Gastrocnemius medialis (tissue), 4 donors: ENCODE data around the gene HTR1E. TPM values are rescaled to one million over a fixed set of nuclear protein-coding genes. Genes with fewer than 3 reads are reported as not detected.
"Not testable (repeated sequence)": the region's sequence is repeated elsewhere in the genome, so short reads cannot be mapped to it uniquely, and the experiment has no call there.

Source experiments
- ATAC-seq, 2 donors: fragments of 150-250 bp; one replicate each; pipeline ENCODE4 v1.9.1; 2016
- DNase-seq, 2 donors: peaks; one replicate each; pipeline ENCODE4 v3.0.0-alpha.2; 2019
- H3K27ac ChIP-seq, 4 donors: fragments of 200-600 bp; sonication (generic); 1 replicate in 1 of 4; 2 replicates in 3 of 4; pipeline ENCODE4 v1.5.1; 2016 to 2018; ENCODE audit warnings: mild to moderate bottlenecking in 2 of 4, moderate library complexity in 1 of 4
- H3K27me3 ChIP-seq, 3 donors: fragments of 200-600 bp; sonication (generic) in 2 of 3; 1 replicate in 1 of 3; 2 replicates in 2 of 3; pipeline versions ENCODE4 v1.5.1 to v1.6.0; 2016 to 2019; ENCODE audit warnings: mild to moderate bottlenecking in 1 of 3, moderate library complexity in 1 of 3
- H3K36me3 ChIP-seq, 2 donors: fragments of 200-600 bp; sonication (generic) in 1 of 2; one replicate each; pipeline ENCODE4 v1.5.1; 2017 to 2018
- H3K4me1 ChIP-seq, 2 donors: fragments of 200-600 bp; sonication (generic) in 1 of 2; one replicate each; pipeline ENCODE4 v1.5.1; 2016 to 2017; ENCODE audit warnings: mild to moderate bottlenecking in 2 of 2
- H3K4me3 ChIP-seq, 4 donors: fragments of 200-600 bp; sonication (generic) in 3 of 4; 1 replicate in 1 of 4; 2 replicates in 3 of 4; pipeline ENCODE4 v1.5.1; 2016 to 2019; ENCODE audit warnings: mild to moderate bottlenecking in 2 of 4
- H3K9me3 ChIP-seq, 3 donors: fragments of 200-600 bp; sonication (generic) in 2 of 3; 1 replicate in 1 of 3; 2 replicates in 2 of 3; pipeline ENCODE4 v1.5.1; 2016 to 2019
- POLR2A ChIP-seq, 2 donors: fragments of 450-650 bp; IDR thresholded peaks; one replicate each; pipeline ENCODE4 v1.6.1; 2017; ENCODE audit warnings: antibody characterized with exemption in 2 of 2, mild to moderate bottlenecking in 2 of 2, moderate library complexity in 2 of 2
- in situ Hi-C, 4 donors: fragments of 200-750 bp; cut with MboI; loops; one replicate each; pipeline versions ENCODE4 v1.15.0 to v1.8.0; 2017; ENCODE audit warnings: low sequenced_read_pairs in 4 of 4
- intact Hi-C: fragments of 100-400 bp; cut with DNase I; formaldehyde crosslinking; loops from one replicate; pipeline ENCODE4 v1.15.1; 2023; ENCODE audit warnings: low total_unique reads
- total RNA-seq, 4 donors: library from RNA; depleted of rRNA; stranded (reverse); fragments of >200 nt; gene quantifications; one replicate each; pipeline versions ENCODE4 v1.1.0 to v1.2.3, GENCODE V29; 2016
- TF ChIP-seq, protein P1 (sequence below), 5 experiments: fragments of 450-650 bp in 3 of 5; fragments of 200-600 bp in 2 of 5; sonication (generic) in 2 of 5; IDR thresholded peaks in 4 of 5; conservative IDR thresholded peaks in 1 of 5; 1 replicate in 4 of 5; 2 replicates in 1 of 5; pipeline ENCODE4 v1.5.1; 2016 to 2019; ENCODE audit warnings: antibody characterized with exemption in 5 of 5, mild to moderate bottlenecking in 3 of 5, moderate library complexity in 3 of 5

HTR1E gene
- total RNA-seq, 4 donors from 2014 or later = not detected

DNA sequence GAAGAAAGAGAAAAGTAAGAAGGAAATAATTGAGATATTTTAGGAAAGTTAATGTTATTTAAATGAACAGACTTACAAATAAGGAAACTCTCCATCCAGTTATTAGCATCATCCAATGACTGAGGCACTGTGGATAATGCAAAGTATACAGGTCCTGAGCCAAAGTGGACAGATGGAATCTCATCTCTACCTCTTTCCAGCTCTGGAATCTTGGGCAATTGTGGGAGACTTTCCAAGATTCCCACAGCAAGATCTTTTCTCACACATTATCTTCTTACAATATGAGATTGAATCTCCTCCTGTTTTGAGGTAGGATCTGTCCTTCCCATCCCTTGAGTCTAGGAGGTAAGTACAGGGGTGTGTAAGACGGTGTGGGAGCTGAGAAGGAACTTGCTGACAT lies 28.9 kb downstream of the HTR1E start:
- no peak for ATAC-seq
- DNase-seq = no peak
- Histone ChIP-seq H3K27ac (no peak overlapping the region), H3K27me3 (no peaks in the 10 kb centered on the region), H3K4me1 (no peaks in the 10 kb centered on the region), H3K4me3 (no peak overlapping the region), H3K9me3 (no peaks in the 10 kb centered on the region), H3K36me3 (no peaks in the 10 kb centered on the region)
- intact Hi-C loops = no loop called here
- no peak for TF ChIP-seq POLR2A (IDR thresholded peaks at IDR 0.05)
- TF ChIP-seq, protein P1, sequence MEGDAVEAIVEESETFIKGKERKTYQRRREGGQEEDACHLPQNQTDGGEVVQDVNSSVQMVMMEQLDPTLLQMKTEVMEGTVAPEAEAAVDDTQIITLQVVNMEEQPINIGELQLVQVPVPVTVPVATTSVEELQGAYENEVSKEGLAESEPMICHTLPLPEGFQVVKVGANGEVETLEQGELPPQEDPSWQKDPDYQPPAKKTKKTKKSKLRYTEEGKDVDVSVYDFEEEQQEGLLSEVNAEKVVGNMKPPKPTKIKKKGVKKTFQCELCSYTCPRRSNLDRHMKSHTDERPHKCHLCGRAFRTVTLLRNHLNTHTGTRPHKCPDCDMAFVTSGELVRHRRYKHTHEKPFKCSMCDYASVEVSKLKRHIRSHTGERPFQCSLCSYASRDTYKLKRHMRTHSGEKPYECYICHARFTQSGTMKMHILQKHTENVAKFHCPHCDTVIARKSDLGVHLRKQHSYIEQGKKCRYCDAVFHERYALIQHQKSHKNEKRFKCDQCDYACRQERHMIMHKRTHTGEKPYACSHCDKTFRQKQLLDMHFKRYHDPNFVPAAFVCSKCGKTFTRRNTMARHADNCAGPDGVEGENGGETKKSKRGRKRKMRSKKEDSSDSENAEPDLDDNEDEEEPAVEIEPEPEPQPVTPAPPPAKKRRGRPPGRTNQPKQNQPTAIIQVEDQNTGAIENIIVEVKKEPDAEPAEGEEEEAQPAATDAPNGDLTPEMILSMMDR (IDR thresholded peaks at IDR 0.05 in 4 of 5, conservative IDR thresholded peaks at IDR 0.05 in 1 of 5) = no peak
- in situ Hi-C loops = no loop called here

DNA sequence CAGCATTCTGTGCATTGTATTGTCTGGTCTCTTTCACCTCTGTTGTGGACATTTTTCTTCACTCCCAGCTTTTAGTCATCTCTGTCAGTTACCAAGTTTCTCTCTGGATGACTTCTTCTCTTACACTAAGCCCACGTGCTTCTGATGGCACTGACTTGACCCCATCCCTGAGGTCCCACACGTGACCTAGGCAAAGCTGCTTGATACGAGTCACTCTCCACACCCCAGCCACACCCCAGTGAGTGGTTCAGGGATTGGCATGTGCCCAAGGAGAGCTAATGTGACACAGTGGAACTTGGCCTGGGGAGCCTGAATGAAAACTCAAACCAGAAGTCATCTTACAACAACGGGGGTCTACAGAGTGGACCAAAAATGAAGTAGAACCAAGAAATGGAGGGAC lies 32.2 kb downstream of the HTR1E start:
- H3K9me3 ChIP-seq = no peaks in the 10 kb centered on the region
- no peak overlapping the region for H3K27ac ChIP-seq
- in situ Hi-C loops (no loop called here), intact Hi-C loops (no loop called here)
- no peak overlapping the region for H3K4me3 ChIP-seq
- H3K36me3 ChIP-seq = no peaks in the 10 kb centered on the region
- DNase-seq (no peak), ATAC-seq (no peak)
- no peak for TF ChIP-seq POLR2A (IDR thresholded peaks at IDR 0.05)
- TF ChIP-seq, protein P1 (IDR thresholded peaks at IDR 0.05 in 4 of 5, conservative IDR thresholded peaks at IDR 0.05 in 1 of 5) = no peak
- H3K4me1 ChIP-seq = no peaks in the 10 kb centered on the region
- H3K27me3 ChIP-seq = no peaks in the 10 kb centered on the region

- Histone ChIP-seq H3K4me1 (no peaks in the 10 kb centered on the region), H3K27ac (no peak overlapping the region), H3K27me3 (no peaks in the 10 kb centered on the region), H3K9me3 (no peaks in the 10 kb centered on the region), H3K4me3 (no peak overlapping the region), H3K36me3 (no peaks in the 10 kb centered on the region)
- intact Hi-C loops (no loop called here), in situ Hi-C loops (no loop called here)
- no peak for DNase-seq
- ATAC-seq = no peak
- TF ChIP-seq, protein P1 (IDR thresholded peaks at IDR 0.05 in 4 of 5, conservative IDR thresholded peaks at IDR 0.05 in 1 of 5) = no peak
- TF ChIP-seq POLR2A (IDR thresholded peaks at IDR 0.05) = no peak
Measured at GRCh38 chr6:86973088-86973487, 35.8 kb downstream of the HTR1E start.

DNA sequence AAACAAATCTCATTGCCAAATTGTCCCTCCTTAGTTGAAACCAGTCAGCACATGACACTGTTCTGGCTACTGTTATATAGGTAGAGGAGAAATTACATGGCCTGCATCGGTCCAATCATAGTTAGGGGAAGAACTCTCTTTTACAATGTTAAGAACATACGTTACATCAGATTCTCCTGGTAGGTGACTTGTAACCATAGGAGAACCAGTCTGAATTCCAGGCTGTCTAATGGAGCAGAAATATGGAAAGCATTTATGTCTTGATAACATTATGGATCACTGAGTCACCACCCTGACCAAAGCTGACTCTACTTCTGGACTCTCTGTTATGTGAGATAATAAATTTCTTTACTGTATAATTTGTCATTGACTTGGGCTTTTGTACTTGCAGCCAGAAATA lies 40.9 kb downstream of the HTR1E start:
- Histone ChIP-seq H3K36me3 (no peaks in the 10 kb centered on the region), H3K4me3 (no peak overlapping the region), H3K4me1 (no peaks in the 10 kb centered on the region), H3K9me3 (no peaks in the 10 kb centered on the region), H3K27ac (no peak overlapping the region), H3K27me3 (no peaks in the 10 kb centered on the region)
- TF ChIP-seq, protein P1 (IDR thresholded peaks at IDR 0.05 in 4 of 5, conservative IDR thresholded peaks at IDR 0.05 in 1 of 5) = no peak
- TF ChIP-seq POLR2A (IDR thresholded peaks at IDR 0.05) = no peak
- DNase-seq (no peak), ATAC-seq (no peak)
- intact Hi-C loops = no loop called here
- in situ Hi-C loops = no loop called here

GRCh38 chr6:87001494-87001893 lies 64.2 kb downstream of the HTR1E start:
- in situ Hi-C loops (no loop called here), intact Hi-C loops (no loop called here)
- H3K4me3 ChIP-seq = no peak overlapping the region
- H3K27me3 ChIP-seq = no peaks in the 10 kb centered on the region
- TF ChIP-seq, protein P1 (IDR thresholded peaks at IDR 0.05 in 4 of 5, conservative IDR thresholded peaks at IDR 0.05 in 1 of 5) = no peak
- H3K9me3 ChIP-seq = no peaks in the 10 kb centered on the region
- ATAC-seq = no peak
- H3K36me3 ChIP-seq = no peaks in the 10 kb centered on the region
- no peak for DNase-seq
- H3K4me1 ChIP-seq = no peaks in the 10 kb centered on the region
- H3K27ac ChIP-seq = no peak overlapping the region

DNA sequence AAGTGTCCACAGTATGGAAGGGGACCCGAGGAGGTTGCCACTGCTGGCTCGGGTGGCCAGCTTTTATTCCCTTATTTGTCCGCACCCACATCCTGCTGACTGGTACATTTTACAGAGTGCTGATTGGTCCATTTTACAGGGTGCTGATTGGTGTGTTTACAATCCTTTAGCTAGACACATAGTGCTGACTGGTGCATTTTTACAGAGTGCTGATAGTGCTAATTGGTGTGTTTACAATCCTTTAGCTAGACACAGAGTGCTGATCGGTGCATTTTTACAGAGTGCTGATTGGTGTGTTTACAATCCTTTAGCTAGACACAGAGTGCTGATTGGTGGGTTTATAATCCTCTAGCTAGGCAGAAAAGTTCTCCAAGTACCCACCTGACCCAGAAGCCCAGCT lies 65.1 kb downstream of the HTR1E start:
- H3K9me3 ChIP-seq, H3K4me1 ChIP-seq, H3K36me3 ChIP-seq, H3K27ac ChIP-seq, DNase-seq, in situ Hi-C loops, ATAC-seq, H3K27me3 ChIP-seq, intact Hi-C loops, H3K4me3 ChIP-seq: not testable (repeated sequence)

DNA sequence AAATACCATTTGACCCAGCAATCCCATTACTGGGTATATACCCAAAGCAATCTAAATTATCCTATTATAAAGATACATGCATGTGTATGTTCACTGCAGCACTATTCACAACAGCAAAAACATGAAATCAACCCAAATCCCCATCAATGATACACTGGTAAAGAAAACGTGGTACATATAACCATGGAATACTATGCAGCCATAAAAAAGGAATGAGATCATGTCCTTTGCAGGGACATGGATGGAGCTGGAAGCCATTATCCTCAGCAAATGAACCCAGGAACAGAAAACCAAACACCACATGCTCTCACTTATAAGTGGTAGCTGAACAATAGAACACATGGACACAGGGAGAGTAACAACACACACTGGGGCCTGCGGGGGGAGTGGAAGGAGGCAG lies 69.2 kb downstream of the HTR1E start:
- DNase-seq, ATAC-seq, intact Hi-C loops, H3K4me1 ChIP-seq, H3K9me3 ChIP-seq, H3K36me3 ChIP-seq, in situ Hi-C loops, H3K4me3 ChIP-seq, H3K27me3 ChIP-seq, H3K27ac ChIP-seq: not testable (repeated sequence)
